Right forelimb (tissue), 1 donor: Measurements from ENCODE around the gene SYTL3.
"Not testable (repeated sequence)": the region's sequence is repeated elsewhere in the genome, so short reads cannot be mapped to it uniquely, and the experiment has no call there.

Experiments used
- DNase-seq: peaks from one replicate; pipeline ENCODE4 v3.0.0-alpha.2; 2018

SYTL3 gene

GRCh38 chr6:158665332-158665731 lies 15.5 kb downstream of the SYTL3 start:
- DNase-seq, result no peak

- DNase-seq, result no peak
These were observed 16.9 kb downstream of the SYTL3 start for GRCh38 chr6:158666628-158667359.

- DNase-seq, result no peak
These were observed 17.6 kb downstream of the SYTL3 start for GRCh38 chr6:158667360-158667981.

GRCh38 chr6:158668707-158669103 lies 18.9 kb downstream of the SYTL3 start:
- DNase-seq, result no peak

DNA sequence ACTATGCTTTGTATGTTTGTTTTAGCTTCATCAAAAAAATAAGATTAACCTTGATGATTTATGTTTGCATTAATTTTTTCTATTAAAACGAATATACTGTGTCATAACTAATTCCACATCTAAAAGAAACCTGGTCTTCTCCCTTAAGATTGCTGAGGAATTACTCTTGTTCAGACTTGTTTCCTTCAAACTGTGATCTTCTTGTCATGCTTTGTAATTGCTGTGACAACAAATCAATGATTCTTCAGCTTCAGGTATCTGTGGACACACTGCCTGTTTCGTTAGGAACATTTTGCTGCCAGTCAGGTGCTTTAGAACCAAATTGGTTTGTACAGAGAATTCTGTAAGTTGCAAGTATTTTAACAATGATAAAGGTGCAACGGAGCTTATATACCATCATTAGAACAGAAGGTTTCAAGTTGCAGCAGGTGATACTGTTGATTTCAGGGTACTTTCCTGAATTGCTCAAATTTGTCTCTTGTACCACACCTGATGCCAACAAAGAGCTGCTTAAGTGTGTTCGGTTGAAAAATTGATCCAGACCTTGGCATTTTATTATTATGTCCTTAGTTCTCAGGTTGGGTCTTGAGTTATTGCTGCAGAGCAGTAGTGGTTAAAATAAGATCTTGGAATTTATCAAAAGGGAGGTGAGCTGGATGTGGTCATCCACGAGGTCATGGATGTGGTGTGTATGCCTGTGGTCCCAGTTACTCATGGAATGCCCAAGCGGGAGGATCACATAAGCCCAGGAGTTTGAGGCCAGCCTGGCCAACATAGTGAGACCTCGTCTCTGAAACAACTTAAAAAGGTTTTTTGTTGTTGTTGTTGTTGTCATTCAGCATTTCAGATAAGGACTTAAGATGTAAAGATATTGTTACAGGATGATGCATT lies 19.5 kb downstream of the SYTL3 start:
- no peak for DNase-seq

DNA sequence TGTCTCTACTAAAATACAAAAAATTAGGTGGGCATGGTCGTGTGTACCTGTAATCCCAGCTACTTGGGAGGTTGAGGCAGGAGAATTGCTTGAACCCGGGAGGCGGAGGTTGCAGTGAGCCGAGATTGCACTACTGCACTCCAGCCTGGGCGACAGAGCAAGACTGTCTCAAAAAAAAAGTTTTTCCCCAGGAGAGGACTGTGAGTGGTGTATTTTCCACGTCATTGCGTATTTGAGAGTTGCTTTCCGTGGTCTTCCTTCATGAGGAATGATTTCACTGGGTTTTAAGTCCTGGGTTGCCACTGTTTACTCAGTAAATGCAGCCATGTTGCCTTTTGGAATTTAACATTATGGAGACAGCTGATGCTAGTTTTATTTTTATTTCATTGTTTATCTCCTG lies 22.3 kb downstream of the SYTL3 start:
- DNase-seq, result not testable (repeated sequence)

DNA sequence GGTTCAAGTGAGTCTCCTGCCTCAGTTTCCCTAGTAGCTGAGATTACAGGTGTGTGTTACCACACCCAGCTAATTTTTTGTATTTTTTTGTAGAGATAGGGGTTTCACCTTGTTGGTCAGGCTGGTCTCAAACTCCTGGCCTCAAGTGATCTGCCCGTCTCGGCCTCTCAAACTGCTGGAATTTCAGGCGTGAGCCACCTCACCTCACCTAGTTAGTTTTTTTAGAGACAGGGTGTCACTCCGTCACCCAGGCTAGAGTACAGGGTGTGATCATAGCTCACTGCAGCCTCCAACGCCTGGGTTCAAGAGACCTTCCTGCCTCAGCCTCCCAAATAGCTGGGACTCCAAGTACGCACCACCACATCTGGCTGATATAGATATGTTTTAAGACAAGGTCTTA lies 22.9 kb downstream of the SYTL3 start:
- no peak for DNase-seq

DNA sequence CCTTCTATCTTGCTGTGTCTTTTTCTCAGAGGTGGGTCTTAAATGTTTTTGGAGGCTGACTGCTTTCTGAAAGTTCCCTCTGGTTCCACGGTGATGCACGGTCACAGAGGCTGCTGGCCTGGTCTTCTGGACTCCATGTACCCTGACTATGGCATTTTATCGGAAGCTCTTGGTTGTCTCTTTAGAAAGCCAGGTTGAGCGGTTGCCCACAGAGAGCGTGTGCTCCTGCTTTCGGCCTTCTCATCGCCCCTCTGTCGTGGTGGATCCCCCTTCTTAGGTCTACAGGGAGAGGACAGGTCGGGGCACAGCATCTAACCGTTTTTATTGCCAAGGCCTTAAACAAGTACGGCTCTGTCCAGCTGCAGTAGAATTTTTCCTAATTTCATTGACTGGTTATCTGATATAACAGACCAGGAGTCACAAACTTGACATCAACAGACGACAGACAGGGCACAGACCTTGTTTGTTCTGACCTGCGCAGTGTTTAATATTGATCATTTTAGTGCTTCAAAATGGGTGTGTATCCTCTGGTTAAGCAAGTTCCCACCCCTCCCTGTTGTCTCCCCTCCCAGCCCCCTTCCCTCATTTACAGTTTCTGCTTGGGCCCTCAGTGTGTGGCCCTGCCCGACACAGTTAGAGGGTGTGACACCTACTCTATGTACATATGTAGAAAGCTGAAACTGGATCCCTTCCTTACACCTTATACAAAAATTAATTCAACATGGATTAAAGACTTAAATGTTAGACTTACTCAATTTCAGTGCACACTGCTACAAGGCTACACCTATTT lies 24.7 kb downstream of the SYTL3 start:
- DNase-seq, result no peak

- not testable (repeated sequence) for DNase-seq
These were observed 27.2 kb downstream of the SYTL3 start for GRCh38 chr6:158677094-158677493.

DNA sequence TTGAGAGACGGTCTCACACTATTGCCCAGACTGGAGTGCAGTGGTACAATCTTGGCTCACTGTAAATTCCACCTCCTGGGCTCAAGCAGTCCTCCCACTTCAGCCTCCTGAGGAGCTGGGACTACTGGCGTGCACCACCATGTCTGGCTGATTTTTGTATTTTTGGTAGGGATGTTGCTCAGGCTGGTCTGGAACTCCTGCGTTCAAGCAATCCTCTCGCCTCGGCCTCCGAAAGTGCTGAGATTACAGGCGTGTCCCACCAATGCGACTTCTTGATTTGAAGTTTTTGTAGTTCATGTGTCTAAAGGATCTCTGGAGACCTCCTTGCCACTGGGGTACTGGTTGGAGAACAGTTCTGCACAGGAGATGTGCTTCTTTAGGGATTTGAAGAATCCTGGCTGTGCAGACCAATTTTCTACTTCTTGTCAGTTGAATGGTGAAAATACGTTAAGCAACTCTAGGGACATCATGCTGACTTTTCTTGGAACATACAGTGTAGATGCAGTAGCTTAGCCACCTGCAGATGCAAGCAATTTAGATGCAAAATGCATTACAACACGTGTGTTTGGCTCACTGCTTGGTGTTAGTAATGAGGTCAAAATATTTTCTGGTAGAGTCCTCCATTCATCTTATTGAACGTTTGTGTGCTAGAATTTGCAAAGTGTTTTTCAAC lies 28.2 kb downstream of the SYTL3 start:
- no peak for DNase-seq

- no peak for DNase-seq
These were observed 30.2 kb downstream of the SYTL3 start for GRCh38 chr6:158680015-158680414.

DNA sequence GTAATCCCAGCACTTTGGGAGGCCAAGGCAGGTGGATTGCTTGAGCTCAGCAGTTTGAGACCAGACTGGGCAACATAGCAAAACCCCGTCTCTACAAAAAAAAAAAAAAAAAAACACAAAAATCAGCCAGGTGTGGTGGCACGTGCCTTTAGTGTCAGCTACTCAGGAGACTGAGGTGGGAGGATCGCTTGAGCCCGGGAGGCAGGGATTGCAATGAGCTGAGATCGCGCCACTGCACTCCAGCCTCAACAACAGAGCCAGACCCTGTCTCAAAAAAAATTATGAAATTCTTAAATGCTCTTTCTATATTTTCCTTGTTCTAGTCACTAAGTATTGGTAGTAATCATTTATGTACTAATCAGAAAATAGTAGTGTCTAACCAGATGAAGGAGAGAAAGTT lies 30.6 kb downstream of the SYTL3 start:
- DNase-seq, result no peak

- DNase-seq, result no peak
These were observed 34.5 kb downstream of the SYTL3 start for GRCh38 chr6:158684311-158684710.

DNA sequence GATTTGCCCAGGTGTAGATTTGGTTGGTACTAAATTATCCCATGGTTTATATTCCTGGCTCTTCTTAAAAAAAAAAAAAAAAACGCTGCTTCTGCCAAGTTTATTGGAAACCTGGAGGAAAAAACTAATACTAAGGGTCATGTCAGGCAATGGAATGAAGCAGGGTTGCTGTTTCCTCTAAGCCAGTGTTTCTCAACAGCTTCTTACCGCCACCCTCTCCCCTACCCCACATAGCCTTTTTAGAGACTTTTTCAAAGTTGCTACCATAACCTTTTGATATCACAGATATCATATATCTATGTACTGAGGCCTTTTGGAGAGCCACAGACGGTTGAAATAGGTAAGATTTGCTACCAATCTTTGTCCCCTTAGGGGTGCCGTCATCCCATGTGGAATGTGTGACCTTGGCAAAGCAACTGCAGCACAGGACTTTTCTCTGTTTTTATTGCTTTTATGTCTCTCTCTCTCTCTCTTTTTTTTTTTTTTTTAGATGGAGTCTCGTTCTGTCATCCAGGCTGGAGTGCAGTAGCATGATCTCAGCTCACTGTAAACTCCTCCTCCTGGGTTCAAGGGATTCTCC lies 35.0 kb downstream of the SYTL3 start:
- no peak for DNase-seq

- DNase-seq, result no peak
These were observed 36.5 kb downstream of the SYTL3 start for GRCh38 chr6:158686311-158686710.

- DNase-seq, result no peak
These were observed 37.0 kb downstream of the SYTL3 start for GRCh38 chr6:158686791-158687381.

- DNase-seq, result no peak
These were observed 37.7 kb downstream of the SYTL3 start for GRCh38 chr6:158687506-158687905.

DNA sequence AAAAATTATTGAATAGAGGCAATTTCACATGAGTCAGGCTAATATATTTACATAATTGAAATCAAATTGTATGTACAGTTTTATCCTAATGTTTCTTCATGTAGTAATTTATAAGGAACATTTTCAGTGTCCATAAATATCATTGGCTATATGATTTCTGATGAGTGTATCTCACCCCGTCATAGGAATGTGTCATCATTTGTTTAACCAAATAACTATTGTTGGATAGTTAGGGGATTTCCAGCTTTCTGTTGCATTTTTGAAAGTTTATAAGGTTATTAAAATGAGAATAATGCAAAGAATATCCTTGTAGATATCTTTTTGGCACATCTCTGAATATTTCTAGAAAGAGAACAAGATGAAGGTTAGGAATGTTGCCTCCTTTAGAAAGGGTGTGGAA lies 39.0 kb downstream of the SYTL3 start:
- no peak for DNase-seq

DNA sequence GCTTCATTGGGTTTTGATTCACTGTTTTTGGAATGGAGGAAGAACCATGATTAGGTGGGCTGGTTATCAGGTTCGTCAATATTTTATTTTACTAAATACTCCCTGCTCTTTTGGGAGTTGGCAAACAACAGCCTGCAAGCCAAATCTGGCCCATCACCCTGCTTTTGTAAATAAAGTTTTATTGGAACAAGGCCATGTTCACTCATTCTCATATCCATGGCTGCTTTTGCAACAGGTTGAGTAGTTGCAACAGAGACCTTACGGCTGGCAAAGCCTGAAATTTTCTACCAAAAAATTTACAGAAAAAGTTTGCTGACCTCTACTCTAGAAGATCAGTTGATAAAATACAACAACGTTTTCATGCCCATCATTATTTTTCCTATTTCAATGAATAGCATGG lies 45.1 kb downstream of the SYTL3 start:
- DNase-seq, result no peak

- DNase-seq, result no peak
These were observed 48.0 kb downstream of the SYTL3 start for GRCh38 chr6:158697811-158698210.

DNA sequence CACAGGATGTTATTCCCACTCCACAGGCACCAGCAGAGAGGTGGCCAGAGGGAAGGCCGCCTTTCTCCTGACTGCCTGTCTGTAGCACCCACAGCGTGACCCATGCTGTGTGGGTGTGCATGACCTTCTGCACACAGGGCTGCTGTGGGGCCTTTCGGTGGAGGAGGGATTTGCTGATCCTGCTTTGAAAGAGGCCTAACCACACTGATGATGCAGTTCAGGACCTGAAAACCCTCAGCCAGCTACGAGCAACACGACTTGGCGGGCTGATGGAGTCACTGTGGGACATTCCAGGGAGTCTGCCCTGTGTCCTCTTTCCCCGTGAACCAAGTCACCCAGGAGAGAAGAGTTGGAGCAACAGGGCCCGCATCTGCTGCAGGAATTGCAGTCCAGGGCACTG lies 49.1 kb downstream of the SYTL3 start:
- DNase-seq, result no peak

GRCh38 chr6:158701268-158701667 lies 51.4 kb downstream of the SYTL3 start:
- DNase-seq, result not testable (repeated sequence)
